ENCODE results near the gene AHCY. TPM values are rescaled to one million over a fixed set of nuclear protein-coding genes. Genes with fewer than 3 reads are reported as not detected.
A peak's percentile ranks its signal among the peaks of the same experiment; 100 is the strongest.
"Not testable (repeated sequence)": the region's sequence is repeated elsewhere in the genome, so short reads cannot be mapped to it uniquely, and the experiment has no call there.

Gene AHCY
- total RNA-seq, 1 donor from 2014 or later = 328 TPM

DNA sequence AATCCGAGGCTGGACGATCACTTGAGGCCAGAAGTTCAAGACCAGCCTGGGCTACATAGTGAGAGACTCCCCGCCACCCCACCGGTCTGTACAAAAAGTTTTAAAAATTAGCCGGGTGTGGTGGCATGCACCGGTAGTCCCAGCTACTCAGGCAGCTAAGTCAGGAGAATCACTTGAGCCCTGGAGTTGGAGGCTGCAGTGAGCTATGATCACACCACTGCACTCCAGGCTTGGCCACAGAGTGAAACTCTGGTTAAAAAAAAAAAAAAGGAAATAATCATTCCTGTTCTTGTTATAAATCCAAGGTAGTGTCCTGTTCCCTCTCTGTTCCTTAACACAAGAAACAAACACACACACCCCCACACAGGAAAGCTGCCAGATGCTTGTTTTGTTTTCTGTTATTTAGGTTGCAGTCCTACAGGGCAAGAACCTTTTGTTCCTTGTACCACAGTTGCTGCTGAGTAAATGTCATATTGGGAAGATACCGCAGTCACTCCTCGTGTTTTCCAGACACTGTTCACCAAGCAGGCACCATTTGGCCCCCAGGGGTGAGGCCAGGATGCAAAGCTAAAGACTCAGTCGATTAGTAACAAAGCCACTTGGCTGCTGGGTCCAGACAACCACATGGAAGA is 33.0 kb downstream of the AHCY start:
- TF ChIP-seq, protein P1, sequence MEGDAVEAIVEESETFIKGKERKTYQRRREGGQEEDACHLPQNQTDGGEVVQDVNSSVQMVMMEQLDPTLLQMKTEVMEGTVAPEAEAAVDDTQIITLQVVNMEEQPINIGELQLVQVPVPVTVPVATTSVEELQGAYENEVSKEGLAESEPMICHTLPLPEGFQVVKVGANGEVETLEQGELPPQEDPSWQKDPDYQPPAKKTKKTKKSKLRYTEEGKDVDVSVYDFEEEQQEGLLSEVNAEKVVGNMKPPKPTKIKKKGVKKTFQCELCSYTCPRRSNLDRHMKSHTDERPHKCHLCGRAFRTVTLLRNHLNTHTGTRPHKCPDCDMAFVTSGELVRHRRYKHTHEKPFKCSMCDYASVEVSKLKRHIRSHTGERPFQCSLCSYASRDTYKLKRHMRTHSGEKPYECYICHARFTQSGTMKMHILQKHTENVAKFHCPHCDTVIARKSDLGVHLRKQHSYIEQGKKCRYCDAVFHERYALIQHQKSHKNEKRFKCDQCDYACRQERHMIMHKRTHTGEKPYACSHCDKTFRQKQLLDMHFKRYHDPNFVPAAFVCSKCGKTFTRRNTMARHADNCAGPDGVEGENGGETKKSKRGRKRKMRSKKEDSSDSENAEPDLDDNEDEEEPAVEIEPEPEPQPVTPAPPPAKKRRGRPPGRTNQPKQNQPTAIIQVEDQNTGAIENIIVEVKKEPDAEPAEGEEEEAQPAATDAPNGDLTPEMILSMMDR (IDR thresholded peaks at IDR 0.05; ENCODE audit: unreplicated experiment) = no peak
- Mint-ChIP-seq H3K4me3 (ENCODE audit: low read depth) (no peak overlapping the region), H3K36me3 (ENCODE audit: insufficient read depth) (peaks cover 25% of the 10 kb centered on the region), H3K27ac (no peak overlapping the region), H3K4me1 (ENCODE audit: low read depth) (peaks cover 13% of the 10 kb centered on the region), H3K9me3 (ENCODE audit: low read depth) (no peaks in the 10 kb centered on the region), H3K27me3 (peaks cover 13% of the 10 kb centered on the region)
- DNase-seq (ENCODE audit: low spot score, unreplicated experiment) = no peak

DNA sequence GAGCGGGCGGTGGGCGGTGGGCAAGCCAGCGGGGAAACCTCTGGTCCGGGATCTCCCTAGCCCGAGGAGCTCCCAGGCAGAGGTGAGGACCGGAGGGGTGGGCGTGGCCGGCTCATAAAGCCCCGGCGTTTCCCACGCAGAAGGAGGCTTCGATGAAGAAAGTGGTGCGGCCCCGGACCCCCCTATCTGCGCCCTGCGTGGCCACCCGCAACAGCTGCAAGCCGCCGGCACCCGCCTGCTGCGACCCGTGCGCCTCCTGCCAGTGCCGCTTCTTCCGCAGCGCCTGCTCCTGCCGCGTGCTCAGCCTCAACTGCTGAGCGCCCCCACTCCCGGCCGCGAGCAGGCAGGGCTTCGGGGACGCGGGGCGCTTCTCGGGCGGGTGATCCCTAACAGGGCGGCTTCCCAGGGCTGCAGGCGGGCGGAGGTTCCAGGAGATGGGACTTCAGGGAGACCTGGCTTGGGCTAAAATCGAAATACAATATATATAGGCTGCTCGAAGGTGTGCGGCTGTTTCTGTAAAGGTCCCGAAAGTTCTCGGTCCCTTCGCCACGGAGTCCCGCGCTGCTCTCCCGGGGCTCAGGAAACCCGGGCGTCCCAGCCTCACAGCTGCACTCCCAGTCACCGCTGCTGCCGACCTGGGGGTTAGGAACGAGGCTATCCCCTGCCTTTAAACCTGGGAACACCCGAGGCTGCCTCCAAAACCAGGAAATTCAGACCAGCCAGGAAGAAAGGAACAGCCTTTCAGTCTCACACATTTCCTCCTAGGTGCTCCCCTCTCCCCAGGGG is 34.1 kb downstream of the AHCY start:
- peaks cover 21% of the 10 kb centered on the region for H3K36me3 Mint-ChIP-seq (ENCODE audit: insufficient read depth)
- TF ChIP-seq, protein P1 (IDR thresholded peaks at IDR 0.05; ENCODE audit: unreplicated experiment) = no peak
- peaks cover 13% of the 10 kb centered on the region for H3K4me1 Mint-ChIP-seq (ENCODE audit: low read depth)
- peak overlapping the region; percentile 47 for H3K27ac Mint-ChIP-seq
- peak; percentile 24 for DNase-seq (ENCODE audit: low spot score, unreplicated experiment)
- H3K9me3 Mint-ChIP-seq (ENCODE audit: low read depth) = no peaks in the 10 kb centered on the region
- peaks cover 13% of the 10 kb centered on the region for H3K27me3 Mint-ChIP-seq
- peak overlapping the region; percentile 65 for H3K4me3 Mint-ChIP-seq (ENCODE audit: low read depth)

GRCh38 chr20:34268145-34268544 is 35.0 kb downstream of the AHCY start:
- TF ChIP-seq, protein P1 (IDR thresholded peaks at IDR 0.05; ENCODE audit: unreplicated experiment) = no peak
- Mint-ChIP-seq H3K27me3 (peaks cover 13% of the 10 kb centered on the region), H3K4me3 (ENCODE audit: low read depth) (no peak overlapping the region), H3K27ac (no peak overlapping the region), H3K4me1 (ENCODE audit: low read depth) (peaks cover 8% of the 10 kb centered on the region), H3K9me3 (ENCODE audit: low read depth) (no peaks in the 10 kb centered on the region), H3K36me3 (ENCODE audit: insufficient read depth) (peaks cover 12% of the 10 kb centered on the region)
- DNase-seq (ENCODE audit: low spot score, unreplicated experiment) = no peak

GRCh38 chr20:34264141-34264540 is 39.0 kb downstream of the AHCY start:
- no peak for DNase-seq (ENCODE audit: low spot score, unreplicated experiment)
- Mint-ChIP-seq H3K4me3 (ENCODE audit: low read depth) (no peak overlapping the region), H3K36me3 (ENCODE audit: insufficient read depth) (peaks cover 6% of the 10 kb centered on the region), H3K27ac (no peak overlapping the region), H3K27me3 (peaks cover 3% of the 10 kb centered on the region), H3K9me3 (ENCODE audit: low read depth) (no peaks in the 10 kb centered on the region), H3K4me1 (ENCODE audit: low read depth) (peaks cover 5% of the 10 kb centered on the region)
- TF ChIP-seq, protein P1 (IDR thresholded peaks at IDR 0.05; ENCODE audit: unreplicated experiment) = no peak

DNA sequence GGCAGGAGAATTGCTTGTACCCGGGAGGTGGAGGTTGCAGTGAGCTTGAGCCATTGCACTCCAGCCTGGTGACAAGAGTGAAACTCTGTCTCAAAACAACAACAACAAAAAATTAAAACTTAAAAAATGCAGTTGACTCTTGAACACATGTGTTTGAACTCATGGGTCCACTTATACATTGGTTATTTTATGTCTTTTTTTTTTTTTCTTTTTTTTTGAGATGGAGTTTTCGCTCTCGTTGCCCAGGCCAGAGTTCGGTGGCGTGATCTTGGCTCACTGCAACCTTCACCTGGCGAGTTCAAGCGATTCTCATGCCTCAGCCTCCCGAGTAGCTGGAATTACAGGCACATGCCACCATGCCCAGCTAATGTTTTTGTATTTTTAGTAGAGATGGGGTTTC is 39.7 kb downstream of the AHCY start:
- not testable (repeated sequence) for H3K4me1 Mint-ChIP-seq (ENCODE audit: low read depth); H3K9me3 Mint-ChIP-seq (ENCODE audit: low read depth); H3K4me3 Mint-ChIP-seq (ENCODE audit: low read depth); H3K36me3 Mint-ChIP-seq (ENCODE audit: insufficient read depth); H3K27me3 Mint-ChIP-seq; DNase-seq (ENCODE audit: low spot score, unreplicated experiment); H3K27ac Mint-ChIP-seq
